Stimulated activated CD8-positive, alpha-beta memory T cell treated with anti-CD3 and anti-CD28 coated beads, Interleukin-4, amount 100 ng/mL, for 24 hours (primary cell): ENCODE results near the gene FADS6.
"Not testable (repeated sequence)": the region's sequence is repeated elsewhere in the genome, so short reads cannot be mapped to it uniquely, and the experiment has no call there.

ENCODE experiments used
- DNase-seq: peaks from one replicate; pipeline ENCODE4 v3.0.0-alpha.2; 2020; ENCODE audit warnings: low read depth

FADS6 gene

GRCh38 chr17:74870028-74870427 lies 23.4 kb downstream of the FADS6 start:
- not testable (repeated sequence) for DNase-seq

- DNase-seq: no peak
Measured at GRCh38 chr17:74868908-74869255, 24.6 kb downstream of the FADS6 start.

- no peak for DNase-seq
Measured at GRCh38 chr17:74868251-74868907, 25.1 kb downstream of the FADS6 start.

- DNase-seq: no peak
Measured at GRCh38 chr17:74866198-74866835, 27.1 kb downstream of the FADS6 start.

- no peak for DNase-seq
Measured at GRCh38 chr17:74865504-74866197, 27.8 kb downstream of the FADS6 start.

GRCh38 chr17:74864866-74865395 lies 28.5 kb downstream of the FADS6 start:
- DNase-seq: peak; percentile 65

GRCh38 chr17:74864297-74864865 lies 29.1 kb downstream of the FADS6 start:
- DNase-seq: no peak

- no peak for DNase-seq
Measured at GRCh38 chr17:74863420-74864296, 29.8 kb downstream of the FADS6 start.

- no peak for DNase-seq
Measured at GRCh38 chr17:74862919-74863318, 30.5 kb downstream of the FADS6 start.

GRCh38 chr17:74862108-74862901 lies 31.1 kb downstream of the FADS6 start:
- DNase-seq: peak; percentile 55

GRCh38 chr17:74861662-74862107 lies 31.7 kb downstream of the FADS6 start:
- DNase-seq: no peak

- no peak for DNase-seq
Measured at GRCh38 chr17:74860872-74861661, 32.4 kb downstream of the FADS6 start.

- DNase-seq: no peak
Measured at GRCh38 chr17:74860229-74860871, 33.1 kb downstream of the FADS6 start.

- DNase-seq: no peak
Measured at GRCh38 chr17:74859459-74860228, 33.8 kb downstream of the FADS6 start, which contains the start of gene GRIN2C. GRIN2C (minus strand) TSS chr17:74859885; CDS start chr17:74855092, 4,793 bp downstream.

- DNase-seq: no peak
Measured at GRCh38 chr17:74858672-74859458, 34.6 kb downstream of the FADS6 start.

- no peak for DNase-seq
Measured at GRCh38 chr17:74857191-74857590, 36.2 kb downstream of the FADS6 start.

GRCh38 chr17:74856112-74856511 lies 37.3 kb downstream of the FADS6 start:
- no peak for DNase-seq

GRCh38 chr17:74855323-74855722 lies 38.1 kb downstream of the FADS6 start:
- no peak for DNase-seq
